ENCODE data around the gene PARVB. TPM values are rescaled to one million over a fixed set of nuclear protein-coding genes. Genes with fewer than 3 reads are reported as not detected.

PARVB gene
- total and polyA plus RNA-seq, 8 donors: 3.8 to 27.3 (median 10.4) TPM

- WGBS, 2 donors: 88% methylated on average over 13 of the region's 13 CpGs
- no peak for FAIRE-seq
Measured at GRCh38 chr22:44162960-44163359, 138.9 kb downstream of the PARVB start.

GRCh38 chr22:44163536-44163935 lies 139.4 kb downstream of the PARVB start:
- Histone ChIP-seq H3K36me3 (no peaks in the 10 kb centered on the region), H3K27me3 (no peaks in the 10 kb centered on the region), H3K4me1 (no peaks in the 10 kb centered on the region), H3K4me3 (no peak overlapping the region), H3K27ac (no peak overlapping the region), H3K9me3 (no peaks in the 10 kb centered on the region)
- no peak for TF ChIP-seq CTCF (IDR thresholded peaks at IDR 0.05)
- FAIRE-seq: no peak
- intact Hi-C loops (cut with DNase I): no loop called here
- no peak for ATAC-seq
- WGBS, 2 donors: 81 to 91% methylated on average over 18 of the region's 18 CpGs
- DNase-seq: peak in 1 of 6 donors; percentile 22

More at GRCh38 chr22:44162960-44163359, 138.9 kb downstream of the PARVB start:
- Histone ChIP-seq H3K27me3 (no peaks in the 10 kb centered on the region), H3K4me1 (no peaks in the 10 kb centered on the region), H3K9me3 (no peaks in the 10 kb centered on the region), H3K36me3 (no peaks in the 10 kb centered on the region), H3K27ac (no peak overlapping the region), H3K4me3 (no peak overlapping the region)
- TF ChIP-seq CTCF (IDR thresholded peaks at IDR 0.05): no peak
- intact Hi-C loops (cut with DNase I): no loop called here
- DNase-seq: peak in 1 of 6 donors; percentile 20
- ATAC-seq: no peak

GRCh38 chr22:44164031-44164430 lies 139.9 kb downstream of the PARVB start:
- no peaks in the 10 kb centered on the region for H3K36me3 ChIP-seq
- WGBS, 2 donors: 77 to 78% methylated on average over 11 of the region's 11 CpGs
- DNase-seq (peak in 1 of 6 donors; percentile 16), ATAC-seq (no peak), FAIRE-seq (no peak)
- H3K27ac ChIP-seq: no peak overlapping the region
- H3K9me3 ChIP-seq: no peaks in the 10 kb centered on the region
- H3K4me3 ChIP-seq: no peak overlapping the region
- H3K27me3 ChIP-seq: no peaks in the 10 kb centered on the region
- intact Hi-C loops (cut with DNase I): no loop called here
- H3K4me1 ChIP-seq: no peaks in the 10 kb centered on the region
- TF ChIP-seq CTCF (IDR thresholded peaks at IDR 0.05): no peak

- Histone ChIP-seq H3K9me3 (no peaks in the 10 kb centered on the region), H3K36me3 (no peaks in the 10 kb centered on the region), H3K4me3 (no peak overlapping the region), H3K4me1 (no peaks in the 10 kb centered on the region), H3K27me3 (no peaks in the 10 kb centered on the region), H3K27ac (no peak overlapping the region)
- no peak for DNase-seq
- TF ChIP-seq CTCF (IDR thresholded peaks at IDR 0.05): no peak
- intact Hi-C loops (cut with DNase I): no loop called here
- ATAC-seq: no peak
- FAIRE-seq: no peak
- 87 to 89% methylated on average over 15 of the region's 15 CpGs for WGBS, 2 donors
Measured at GRCh38 chr22:44165286-44165874, 141.3 kb downstream of the PARVB start.

GRCh38 chr22:44166498-44167276 lies 142.6 kb downstream of the PARVB start:
- H3K36me3 ChIP-seq: no peaks in the 10 kb centered on the region
- FAIRE-seq: no peak
- no peak for TF ChIP-seq CTCF (IDR thresholded peaks at IDR 0.05)

More at GRCh38 chr22:44166498-44167276, 142.6 kb downstream of the PARVB start:
- H3K9me3 ChIP-seq: no peaks in the 10 kb centered on the region
- no peak overlapping the region for H3K4me3 ChIP-seq
- no peaks in the 10 kb centered on the region for H3K27me3 ChIP-seq
- no peaks in the 10 kb centered on the region for H3K4me1 ChIP-seq
- intact Hi-C loops (cut with DNase I): no loop called here
- DNase-seq (no peak), ATAC-seq (no peak)
- H3K27ac ChIP-seq: no peak overlapping the region
- WGBS, 2 donors: 84 to 89% methylated on average over 20 of the region's 20 CpGs
